Cardiac septum (tissue), 1 donor: ENCODE data around the gene ECM2. TPM values are rescaled to one million over a fixed set of nuclear protein-coding genes. Genes with fewer than 3 reads are reported as not detected.

Experiments used
- DNase-seq: peaks from one replicate; pipeline ENCODE4 v3.0.0-alpha.2; 2020; ENCODE audit warnings: low spot score
- intact Hi-C: fragments of 100-400 bp; cut with DNase I; formaldehyde crosslinking; loops from one replicate; pipeline ENCODE4 v1.14.0; 2022
- total RNA-seq: library from RNA; stranded (reverse); fragmentation: NEBNext Ultra II Directional; extraction: Animal tissue kit (Norgen Biotek cat#: 25700); gene quantifications from one replicate; pipeline ENCODE4 v1.2.1, GENCODE V29; 2021
- donor health status: DM: no; HTN: no; CAD: no.

Gene ECM2
- total RNA-seq, 1 donor from 2014 or later, result 8.0 TPM

GRCh38 chr9:92506184-92506857, 29.5 kb downstream of the ECM2 start:
- intact Hi-C loops, result no loop called here
- no peak for DNase-seq

- intact Hi-C loops, result no loop called here
- no peak for DNase-seq
Observed at GRCh38 chr9:92504881-92505280, 30.9 kb downstream of the ECM2 start.

GRCh38 chr9:92503156-92503555, 32.6 kb downstream of the ECM2 start:
- no peak for DNase-seq
- intact Hi-C loops, result no loop called here

GRCh38 chr9:92501671-92502393, 34.0 kb downstream of the ECM2 start:
- intact Hi-C loops, result no loop called here
- no peak for DNase-seq

- intact Hi-C loops, result no loop called here
- no peak for DNase-seq
Observed at GRCh38 chr9:92500725-92501124, 35.1 kb downstream of the ECM2 start.

GRCh38 chr9:92499701-92500100, 36.1 kb downstream of the ECM2 start:
- intact Hi-C loops, result no loop called here
- DNase-seq, result no peak

- intact Hi-C loops, result no loop called here
- DNase-seq, result no peak
Observed at GRCh38 chr9:92496396-92497176, 39.2 kb downstream of the ECM2 start.

GRCh38 chr9:92494856-92495255, 40.9 kb downstream of the ECM2 start:
- no peak for DNase-seq
- intact Hi-C loops, result no loop called here

- intact Hi-C loops, result no loop called here
- no peak for DNase-seq
Observed at GRCh38 chr9:92493749-92494387, 41.9 kb downstream of the ECM2 start.

- no peak for DNase-seq
Observed at GRCh38 chr9:92492781-92493401, 42.9 kb downstream of the ECM2 start.

GRCh38 chr9:92488681-92489550, 46.9 kb downstream of the ECM2 start:
- intact Hi-C loops, result no loop called here
- DNase-seq, result no peak

More at GRCh38 chr9:92492781-92493401, 42.9 kb downstream of the ECM2 start:
- intact Hi-C loops, result no loop called here

- intact Hi-C loops, result no loop called here
- DNase-seq, result no peak
Observed at GRCh38 chr9:92486371-92486770, 49.4 kb downstream of the ECM2 start.

GRCh38 chr9:92484563-92484962, 51.2 kb downstream of the ECM2 start:
- intact Hi-C loops, result no loop called here
- DNase-seq, result no peak

- intact Hi-C loops, result no loop called here
- DNase-seq, result no peak
Observed at GRCh38 chr9:92483627-92484545, 51.9 kb downstream of the ECM2 start.

GRCh38 chr9:92482805-92483204, 53.0 kb downstream of the ECM2 start:
- no peak for DNase-seq
- intact Hi-C loops, result no loop called here

GRCh38 chr9:92482329-92482728, 53.5 kb downstream of the ECM2 start, which contains the start of gene ASPN:
Gene ASPN (minus strand): TSS chr9:92482506.
- no peak for DNase-seq
- intact Hi-C loops, result no loop called here

GRCh38 chr9:92480986-92481633, 54.7 kb downstream of the ECM2 start:
- DNase-seq, result no peak
- intact Hi-C loops, result no loop called here
